Ecto neural progenitor cell (in vitro differentiated cells): ENCODE measurements around the gene SCT.

ENCODE experiments used
- DNase-seq: peaks from one replicate; pipeline ENCODE4 v3.0.0-alpha.2; 2018; ENCODE audit warnings: low spot score

Gene SCT

GRCh38 chr11:586376-587316, 40.3 kb downstream of the SCT start:
- no peak for DNase-seq

DNA sequence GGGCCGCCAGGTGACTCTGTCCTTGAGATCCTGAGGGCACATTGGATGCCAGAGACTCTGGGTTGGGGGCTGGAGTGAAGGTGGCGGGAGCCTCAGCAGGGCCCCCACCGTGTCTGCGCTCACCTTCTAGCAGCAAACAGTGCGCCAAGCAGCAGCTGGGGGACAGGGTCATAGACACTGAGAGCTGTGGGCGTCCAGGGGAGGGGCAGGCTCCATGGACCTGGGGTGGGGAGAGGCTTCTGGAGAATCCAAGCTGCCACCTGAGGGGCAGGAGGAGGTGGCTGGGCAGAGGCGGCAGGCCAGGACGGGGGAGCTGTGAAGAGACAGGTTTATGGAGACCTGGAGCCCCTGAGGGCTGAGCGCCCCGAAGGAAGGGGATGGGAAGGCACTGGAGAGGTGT, 42.7 kb downstream of the SCT start:
- DNase-seq, result no peak

DNA sequence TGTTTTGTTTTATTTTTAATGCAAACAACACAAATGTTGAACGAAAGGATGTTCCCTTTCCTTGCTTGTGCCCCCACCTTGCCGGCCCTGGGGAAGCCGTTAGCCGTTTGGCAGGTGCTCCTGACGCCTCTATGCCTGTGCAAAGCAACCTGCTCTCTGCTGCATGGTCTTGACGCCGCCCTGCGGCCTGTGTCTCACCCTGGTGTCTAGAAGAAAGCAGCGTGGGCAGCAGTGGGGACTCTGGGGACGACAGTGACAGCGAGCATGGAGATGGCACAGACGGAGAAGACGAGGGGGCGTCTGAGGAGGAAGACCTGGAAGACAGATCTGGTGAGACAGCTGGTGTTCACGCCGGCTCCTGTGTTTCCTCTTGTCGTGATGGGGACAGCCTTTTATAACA, 45.2 kb downstream of the SCT start:
- DNase-seq, result no peak

- DNase-seq, result no peak
These were observed 45.6 kb downstream of the SCT start for GRCh38 chr11:581342-581741.

GRCh38 chr11:579830-580601, 47.0 kb downstream of the SCT start:
- no peak for DNase-seq

- DNase-seq, result no peak
These were observed 48.5 kb downstream of the SCT start for GRCh38 chr11:578276-579035.

GRCh38 chr11:577611-577894, 49.4 kb downstream of the SCT start:
- DNase-seq, result no peak

DNA sequence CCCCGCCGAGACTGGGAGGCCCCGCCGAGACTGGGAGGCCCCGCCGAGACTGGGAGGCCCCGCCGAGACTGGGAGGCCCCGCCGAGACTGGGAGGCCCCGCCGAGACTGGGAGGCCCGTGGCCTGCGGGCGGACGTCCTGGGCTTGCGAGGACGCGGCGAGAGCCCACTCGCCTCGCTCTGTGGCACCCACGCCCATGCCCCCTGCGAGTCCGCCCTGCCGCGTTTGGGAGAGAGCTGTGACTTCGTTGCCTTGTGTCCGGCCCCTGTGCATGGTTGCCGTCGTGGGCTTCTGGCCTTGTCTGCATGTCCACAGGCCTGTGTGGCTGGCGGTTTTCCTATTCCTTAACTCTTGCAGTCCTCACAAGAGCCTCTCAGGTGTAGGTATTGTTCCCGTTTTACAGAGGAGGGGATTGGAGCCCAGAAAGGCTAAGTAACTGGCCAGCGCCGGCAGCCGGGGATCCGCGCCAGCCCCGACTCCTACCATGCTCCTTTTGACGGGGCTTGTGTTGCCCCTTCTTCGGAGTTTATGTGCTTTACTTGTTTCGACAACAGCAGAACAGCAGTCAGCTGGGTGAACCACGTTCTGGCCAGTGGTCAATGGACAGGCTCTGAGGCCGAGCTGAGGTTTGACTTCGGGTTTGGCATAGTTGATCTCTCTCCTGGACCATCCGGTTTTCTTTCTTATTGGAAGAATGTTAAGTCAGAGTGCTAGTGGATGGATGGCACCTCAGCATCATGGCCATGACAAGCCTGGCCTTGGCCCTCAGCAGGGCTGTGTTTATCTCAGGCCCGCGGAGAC, 50.0 kb downstream of the SCT start:
- DNase-seq, result no peak
